GM23248 (cell line): Measurements from ENCODE around the gene ANOS1. TPM values are rescaled to one million over a fixed set of nuclear protein-coding genes. Genes with fewer than 3 reads are reported as not detected.

Experiments
- DNase-seq: peaks from one replicate; pipeline ENCODE4 v3.0.0-alpha.2; 2015
- H2AFZ ChIP-seq: fragments of 200-600 bp; sonication (generic); 2 replicates; pipeline ENCODE4 v1.6.1; 2016; ENCODE audit warnings: antibody characterized with exemption
- H3F3A ChIP-seq: fragments of 200-600 bp; sonication (generic); 2 replicates; pipeline ENCODE4 v1.6.1; 2016; ENCODE audit warnings: mild to moderate bottlenecking, antibody characterized with exemption, mixed run types; ENCODE audit not compliant: insufficient read depth
- H3K27ac ChIP-seq: fragments of 200-600 bp; sonication (generic); 2 replicates; pipeline ENCODE4 v1.5.1; 2016; ENCODE audit warnings: mild to moderate bottlenecking
- H3K27me3 ChIP-seq: fragments of 200-600 bp; sonication (generic); replicated peaks from 2 replicates; pipeline ENCODE4 v1.6.1; 2016; ENCODE audit warnings: mild to moderate bottlenecking; ENCODE audit not compliant: insufficient read depth
- H3K36me3 ChIP-seq: fragments of 200-600 bp; sonication (generic); 2 replicates; pipeline ENCODE4 v1.6.1; 2016; ENCODE audit warnings: low read depth, mild to moderate bottlenecking
- H3K4me1 ChIP-seq: fragments of 200-600 bp; sonication (generic); 2 replicates; pipeline ENCODE4 v1.6.1; 2016; ENCODE audit warnings: mild to moderate bottlenecking; ENCODE audit not compliant: insufficient read depth
- H3K4me2 ChIP-seq: fragments of 200-600 bp; sonication (generic); one replicate; pipeline ENCODE4 v1.6.1; 2016; ENCODE audit warnings: mild to moderate bottlenecking; ENCODE audit not compliant: unreplicated experiment
- H3K4me3 ChIP-seq: fragments of 200-600 bp; sonication (generic); 2 replicates; pipeline ENCODE4 v1.5.1; 2016; ENCODE audit warnings: mild to moderate bottlenecking
- H3K79me2 ChIP-seq: fragments of 200-600 bp; sonication (generic); 2 replicates; pipeline ENCODE4 v1.6.1; 2016; ENCODE audit warnings: mild to moderate bottlenecking; ENCODE audit not compliant: insufficient read depth
- H3K9ac ChIP-seq: fragments of 200-600 bp; sonication (generic); 2 replicates; pipeline ENCODE4 v1.6.1; 2016; ENCODE audit warnings: mild to moderate bottlenecking
- H3K9me2 ChIP-seq: fragments of 200-600 bp; sonication (generic); 2 replicates; pipeline ENCODE4 v1.6.1; 2016; ENCODE audit warnings: mixed run types, mild to moderate bottlenecking, moderate library complexity; ENCODE audit not compliant: insufficient read depth
- H3K9me3 ChIP-seq: fragments of 200-600 bp; sonication (generic); one replicate; pipeline ENCODE4 v1.6.1; 2017; ENCODE audit warnings: low read depth
- H4K20me1 ChIP-seq: fragments of 200-600 bp; sonication (generic); 2 replicates; pipeline ENCODE4 v1.6.0; 2016; ENCODE audit not compliant: insufficient read depth
- EZH2 ChIP-seq: fragments of 200-600 bp; sonication (generic); IDR thresholded peaks from 2 replicates; pipeline ENCODE4 v1.6.1; 2018; ENCODE audit warnings: antibody characterized with exemption, mild to moderate bottlenecking; ENCODE audit not compliant: insufficient read depth, poor library complexity, severe bottlenecking
- EZH2phosphoT487 ChIP-seq: fragments of 200-600 bp; sonication (generic); IDR thresholded peaks from 2 replicates; pipeline ENCODE4 v1.6.1; 2018; ENCODE audit warnings: antibody characterized with exemption, moderate library complexity, mild to moderate bottlenecking, low read depth; ENCODE audit not compliant: insufficient read depth
- WGBS, 2 experiments: methylation state at CpG; one replicate each; pipeline ENCODE4 v1.1.6; 2015 to 2017; ENCODE audit warnings: low lambda C conversion rate in 2 of 2, low coverage in 1 of 2; ENCODE audit errors: missing lambda C conversion rate in 2 of 2; 5-methylcytosine and 5-hydroxymethylcytosine counted together
- in situ Hi-C: fragments of 300-500 bp; cut with MboI; formaldehyde crosslinking; loops from 2 replicates; pipeline ENCODE4 v1.15.0; 2020
- polyA plus RNA-seq: library from polyadenylated mRNA; unstranded; fragments of >200 nt; fragmentation: Nextera tagmentation; extraction: Ambion mirVana; gene quantifications from 2 replicates; pipeline ENCODE4 v1.2.1, GENCODE V29; 2016
- total RNA-seq: library from RNA; depleted of rRNA; stranded (reverse); fragments of >200 nt; shearing (Covaris generic); gene quantifications from 2 replicates; pipeline ENCODE4 v1.2.3, GENCODE V29; 2014

Gene ANOS1
- total and polyA plus RNA-seq, 2 experiments from 2014 or later: not detected

DNA sequence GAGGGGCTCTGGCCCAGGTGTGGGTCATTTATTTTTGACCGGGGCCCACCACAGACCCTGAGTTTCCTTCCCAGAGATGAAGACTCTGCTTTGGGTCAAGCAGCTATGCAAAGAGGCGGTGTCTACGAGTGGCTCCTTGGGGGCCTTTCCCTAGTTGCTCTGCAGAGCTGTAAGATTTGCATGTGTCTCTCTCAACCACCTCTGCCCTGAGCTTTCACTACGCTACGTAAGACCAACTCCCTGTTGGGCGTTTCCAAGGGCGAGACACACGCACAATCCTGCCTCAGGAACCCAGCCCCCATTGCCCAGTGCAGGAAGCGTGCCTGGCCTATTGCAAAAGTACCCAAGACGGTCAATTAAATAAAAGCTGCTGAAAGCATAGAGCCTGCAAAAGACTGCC, 10.0 kb upstream of the ANOS1 start:
- no peak for TF ChIP-seq EZH2phosphoT487
- no peak for TF ChIP-seq EZH2
- Histone ChIP-seq H3K9ac (no peak overlapping the region), H3K4me1 (no peaks in the 10 kb centered on the region), H4K20me1 (no peaks in the 10 kb centered on the region), H3K27ac (no peak overlapping the region), H3K79me2 (no peaks in the 10 kb centered on the region), H3K36me3 (no peaks in the 10 kb centered on the region), H3F3A (no peaks in the 10 kb centered on the region), H3K9me2 (no peaks in the 10 kb centered on the region), H3K4me3 (no peak overlapping the region), H3K9me3 (no peaks in the 10 kb centered on the region), H2AFZ (no peak overlapping the region), H3K4me2 (no peak overlapping the region), H3K27me3 (no peaks in the 10 kb centered on the region)
- in situ Hi-C loops: loop anchor here (10.0 to 25.0 kb wide), 2 partner anchors 73 to 755 kb away; no protein-coding TSS in a partner anchor
- 72 to 77% methylated on average over 7 to 10 of the region's 10 CpGs for WGBS, 2 experiments
- DNase-seq: no peak

DNA sequence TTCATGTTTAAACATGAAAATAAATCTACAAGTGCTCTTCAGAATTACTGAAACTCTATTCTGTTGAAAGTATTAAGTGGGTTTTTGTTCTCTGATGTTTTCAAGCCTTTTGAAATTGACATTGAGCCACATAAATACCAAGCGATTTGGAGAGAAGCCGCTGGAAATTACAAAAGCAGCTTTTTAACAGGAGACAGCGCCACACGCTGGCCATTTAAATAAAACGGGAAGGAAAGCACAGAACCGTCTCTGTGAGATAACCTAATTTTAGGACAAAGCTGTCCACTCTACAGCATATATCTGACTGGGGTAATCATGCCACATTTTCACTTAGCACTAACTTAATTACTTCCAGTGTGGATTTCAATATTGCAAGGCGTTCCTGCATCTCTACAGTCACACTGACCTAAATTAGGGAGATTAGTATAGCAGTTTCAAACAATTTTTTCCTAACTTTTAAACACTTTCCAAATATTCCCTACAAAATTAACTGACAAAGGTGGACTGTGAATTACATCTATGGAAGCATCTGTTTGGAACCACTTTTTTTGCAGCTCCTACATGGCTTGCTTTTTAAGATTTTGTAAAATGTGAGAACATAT, 6.8 kb upstream of the ANOS1 start:
- Histone ChIP-seq H3K36me3 (no peaks in the 10 kb centered on the region), H3K79me2 (no peaks in the 10 kb centered on the region), H3K9me3 (no peaks in the 10 kb centered on the region), H3K27me3 (no peaks in the 10 kb centered on the region), H3K4me3 (no peak overlapping the region), H3K4me2 (no peak overlapping the region), H3K9ac (no peak overlapping the region), H3K9me2 (no peaks in the 10 kb centered on the region), H3F3A (no peaks in the 10 kb centered on the region), H3K27ac (no peak overlapping the region), H4K20me1 (no peaks in the 10 kb centered on the region), H3K4me1 (no peaks in the 10 kb centered on the region), H2AFZ (no peak overlapping the region)
- in situ Hi-C loops: loop anchor here (25.0 kb wide), 1 partner anchor 751 kb away; no protein-coding TSS in a partner anchor
- DNase-seq: peak; percentile 60
- TF ChIP-seq EZH2phosphoT487: no peak
- no peak for TF ChIP-seq EZH2
- 0 to 3% methylated on average over 7 of the region's 7 CpGs for WGBS, 2 experiments

DNA sequence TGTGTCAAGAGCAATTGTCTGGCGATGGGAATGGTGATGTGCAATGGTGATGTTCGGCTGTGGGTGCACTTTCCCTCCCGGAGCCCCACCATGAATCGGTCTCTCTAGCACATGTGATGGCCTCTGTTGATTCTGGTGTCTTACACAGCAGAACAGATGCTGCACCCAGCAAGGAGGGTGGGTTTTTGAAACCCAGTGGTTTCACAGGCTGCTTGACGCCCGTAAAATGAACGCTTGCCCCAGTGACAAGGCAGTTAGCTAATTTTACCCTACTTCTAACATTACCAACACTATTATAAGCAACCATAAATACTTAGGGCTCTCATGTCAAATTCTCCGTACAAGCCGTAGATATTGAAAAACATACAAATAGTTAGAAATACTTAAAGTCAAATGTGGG, 5.9 kb upstream of the ANOS1 start:
- no peak for DNase-seq
- Histone ChIP-seq H3K9me3 (no peaks in the 10 kb centered on the region), H2AFZ (no peak overlapping the region), H3F3A (no peaks in the 10 kb centered on the region), H3K27ac (no peak overlapping the region), H3K36me3 (no peaks in the 10 kb centered on the region), H3K9me2 (no peaks in the 10 kb centered on the region), H3K4me1 (no peaks in the 10 kb centered on the region), H3K9ac (no peak overlapping the region), H3K27me3 (no peaks in the 10 kb centered on the region), H3K4me3 (no peak overlapping the region), H4K20me1 (no peaks in the 10 kb centered on the region), H3K4me2 (no peak overlapping the region), H3K79me2 (no peaks in the 10 kb centered on the region)
- in situ Hi-C loops: loop anchor here (25.0 kb wide), 1 partner anchor 751 kb away; no protein-coding TSS in a partner anchor
- 67 to 71% methylated on average over 9 of the region's 9 CpGs for WGBS, 2 experiments
- TF ChIP-seq EZH2 (no peak), EZH2phosphoT487 (no peak)

DNA sequence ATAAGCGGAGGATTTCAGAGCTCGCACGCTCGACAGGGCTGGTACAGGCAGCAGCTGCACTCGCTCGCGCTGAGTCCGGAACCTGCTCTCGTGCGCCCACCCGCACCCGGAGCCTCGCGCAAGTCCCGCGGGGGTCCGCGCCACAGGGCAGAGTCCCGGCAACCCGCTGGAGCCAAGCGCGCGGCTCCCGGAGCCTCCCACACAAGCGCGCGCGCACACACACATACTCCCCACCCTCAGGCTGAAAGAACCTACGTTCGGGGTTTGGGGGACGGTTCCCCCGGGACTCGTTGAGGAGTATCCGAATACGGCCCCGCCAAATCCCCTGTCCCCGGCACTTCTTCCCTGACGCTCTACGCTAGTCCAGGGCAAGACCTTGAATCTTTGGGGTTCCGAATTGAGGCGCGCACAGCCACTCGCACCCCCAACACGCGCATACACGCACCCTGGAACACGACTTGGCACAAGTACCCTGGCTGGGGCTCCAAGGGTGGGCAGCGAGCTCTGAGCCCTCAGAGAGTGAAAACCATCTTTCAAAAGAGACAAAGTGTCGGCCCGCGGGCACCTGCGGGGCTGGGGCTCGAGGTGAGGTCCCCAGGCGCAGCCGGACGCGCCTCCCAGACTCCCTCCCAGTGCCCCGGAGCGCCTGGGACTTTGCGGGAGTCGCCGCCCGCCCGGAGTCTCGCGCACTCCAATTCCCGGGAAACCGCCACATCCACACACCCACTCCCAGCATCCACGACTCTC, 952 bp downstream of the ANOS1 start:
- 5 to 7% methylated on average over 27 to 29 of the region's 69 CpGs for WGBS, 2 experiments
- no peak for DNase-seq
- H3K27ac ChIP-seq: no peak overlapping the region

More for the DNA sequence above, 952 bp downstream of the ANOS1 start:
- Histone ChIP-seq H3K4me2 (no peak overlapping the region), H4K20me1 (no peaks in the 10 kb centered on the region), H2AFZ (no peak overlapping the region), H3K36me3 (no peaks in the 10 kb centered on the region), H3K27me3 (no peaks in the 10 kb centered on the region; the same call in 1 of the 2 replicates), H3K9ac (no peak overlapping the region), H3K4me3 (peak overlapping the region; percentile 43; the same call in 1 of the 2 replicates), H3K9me2 (no peaks in the 10 kb centered on the region), H3K9me3 (no peaks in the 10 kb centered on the region), H3K4me1 (no peaks in the 10 kb centered on the region), H3F3A (no peaks in the 10 kb centered on the region), H3K79me2 (no peaks in the 10 kb centered on the region)
- in situ Hi-C loops: loop anchor here (25.0 kb wide), 1 partner anchor 744 kb away; no protein-coding TSS in a partner anchor
- 0 out of 2 replicates have a peak, but pooled peaks have one; percentile 18 for TF ChIP-seq EZH2phosphoT487
- no peak for TF ChIP-seq EZH2
